Stimulated activated CD4-positive, alpha-beta T cell treated with anti-CD3 and anti-CD28 coated beads, Interleukin-4, amount 100 ng/mL, for 4 hours (primary cell): ENCODE results near the gene NT5C3B.
"Not testable (repeated sequence)": the region's sequence is repeated elsewhere in the genome, so short reads cannot be mapped to it uniquely, and the experiment has no call there.

Experiments
- DNase-seq, 2 experiments: peaks; one replicate each; pipeline ENCODE4 v3.0.0-alpha.2; 2020

The NT5C3B gene

GRCh38 chr17:41781404-41782110, 54.5 kb downstream of the NT5C3B start:
- no peak for DNase-seq

GRCh38 chr17:41779954-41780353, 56.1 kb downstream of the NT5C3B start:
- no peak for DNase-seq

- DNase-seq = no peak
Observed at GRCh38 chr17:41777574-41778188, 58.4 kb downstream of the NT5C3B start.

- no peak for DNase-seq
Observed at GRCh38 chr17:41777157-41777573, 58.9 kb downstream of the NT5C3B start.

- DNase-seq = not testable (repeated sequence)
Observed at GRCh38 chr17:41776262-41776900, 59.7 kb downstream of the NT5C3B start.

GRCh38 chr17:41775394-41776226, 60.4 kb downstream of the NT5C3B start:
- no peak for DNase-seq
